ENCODE results near the gene TCP11.

- no peak for TF ChIP-seq CTCF (conservative IDR thresholded peaks at IDR 0.05; ENCODE audit: low read length)
- TF ChIP-seq EZH2phosphoT487 (IDR thresholded peaks at IDR 0.05; ENCODE audit: borderline replicate concordance) = no peak
These were observed 54.9 kb downstream of the TCP11 start for GRCh38 chr6:35086282-35086632.
